ELR (cell line): ENCODE results near the gene TMEM59L.
"Not testable (repeated sequence)": the region's sequence is repeated elsewhere in the genome, so short reads cannot be mapped to it uniquely, and the experiment has no call there.

Experiments used
- DNase-seq: peaks from one replicate; pipeline ENCODE4 v3.0.0-alpha.2; 2015; ENCODE audit warnings: low read depth

The TMEM59L gene

DNA sequence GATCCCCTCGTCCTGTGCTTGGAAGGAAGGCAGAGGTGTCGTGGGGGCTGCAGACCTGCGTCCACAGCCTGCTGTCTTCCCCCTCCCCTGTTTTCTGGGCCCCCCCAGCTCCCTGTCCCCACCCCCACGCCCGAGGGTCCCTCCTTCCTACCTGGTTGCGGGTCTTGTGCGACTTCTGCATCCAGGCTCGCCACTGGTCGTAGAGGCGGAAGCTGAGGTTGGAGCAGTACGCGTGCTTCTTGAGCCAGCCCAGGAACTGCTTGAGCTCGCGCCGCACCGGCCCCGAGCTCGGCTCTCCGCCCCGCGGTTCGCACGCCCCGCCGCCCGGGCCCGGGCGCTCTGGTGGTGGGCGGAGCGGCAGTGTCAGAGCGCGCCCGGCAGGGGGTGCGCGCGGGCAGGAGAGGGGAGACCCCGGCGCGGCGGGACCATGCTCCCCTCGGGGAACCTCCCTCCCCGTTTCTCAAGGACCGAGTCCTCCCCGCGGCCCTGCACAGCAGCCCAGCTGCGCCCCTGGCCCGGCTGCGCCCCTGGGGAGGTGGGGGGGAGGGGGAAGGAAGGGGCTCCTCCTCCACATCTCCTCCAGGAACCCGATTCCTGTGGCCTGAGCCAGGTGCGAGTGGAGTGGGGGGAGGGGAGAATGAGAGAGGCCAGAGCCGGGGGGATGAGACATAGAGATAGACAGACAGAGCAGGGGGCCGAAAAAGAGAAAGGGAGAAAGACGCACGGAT is 18.4 kb upstream of the TMEM59L start:
- DNase-seq, result peak; percentile 82

DNA sequence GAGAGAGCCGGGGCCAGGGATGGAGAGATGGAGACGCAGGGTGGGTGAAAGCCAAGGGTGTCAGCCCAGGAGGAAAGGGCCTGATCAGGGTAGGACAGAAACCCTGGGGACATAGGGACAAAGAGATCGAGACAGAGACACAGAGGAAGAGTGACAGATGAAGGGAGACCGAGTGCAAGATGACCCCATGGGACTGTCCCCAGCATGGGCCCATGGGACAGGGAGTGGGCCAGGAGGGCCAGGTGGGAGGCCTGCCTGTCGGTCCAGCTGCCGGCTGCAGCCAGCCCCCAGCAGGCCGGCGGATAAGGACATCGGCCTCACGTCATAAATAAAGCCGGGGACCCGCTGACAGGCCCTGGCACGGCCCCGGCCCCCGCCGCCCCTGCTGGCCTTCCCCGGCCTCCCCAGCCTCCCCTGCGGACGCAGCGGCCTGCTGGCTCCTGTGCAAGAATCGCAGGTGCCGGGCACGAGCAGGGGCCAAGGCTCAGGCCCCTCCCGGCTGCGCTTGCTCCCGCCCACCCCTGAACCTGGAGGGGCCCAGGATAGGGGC is 17.8 kb upstream of the TMEM59L start:
- DNase-seq, result no peak

DNA sequence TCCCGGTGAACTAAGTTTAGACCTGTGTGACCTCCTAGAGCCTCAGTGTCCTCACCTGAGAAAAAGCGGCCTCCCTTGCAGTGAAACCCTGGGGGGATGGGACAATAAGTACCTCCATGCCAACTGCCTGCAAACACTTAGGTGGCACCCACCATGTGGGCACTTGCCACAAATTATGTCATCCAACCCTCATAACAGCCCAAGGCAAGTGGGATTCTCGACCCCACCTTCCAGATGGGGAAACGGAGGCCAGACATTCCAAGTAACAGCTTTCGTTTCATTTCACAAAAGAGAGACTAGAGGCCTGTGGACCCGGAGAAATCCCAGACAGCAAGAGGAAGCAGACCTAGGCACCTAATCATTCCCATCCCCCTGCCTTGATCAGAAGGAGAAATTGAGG is 17.2 kb upstream of the TMEM59L start:
- DNase-seq, result no peak

DNA sequence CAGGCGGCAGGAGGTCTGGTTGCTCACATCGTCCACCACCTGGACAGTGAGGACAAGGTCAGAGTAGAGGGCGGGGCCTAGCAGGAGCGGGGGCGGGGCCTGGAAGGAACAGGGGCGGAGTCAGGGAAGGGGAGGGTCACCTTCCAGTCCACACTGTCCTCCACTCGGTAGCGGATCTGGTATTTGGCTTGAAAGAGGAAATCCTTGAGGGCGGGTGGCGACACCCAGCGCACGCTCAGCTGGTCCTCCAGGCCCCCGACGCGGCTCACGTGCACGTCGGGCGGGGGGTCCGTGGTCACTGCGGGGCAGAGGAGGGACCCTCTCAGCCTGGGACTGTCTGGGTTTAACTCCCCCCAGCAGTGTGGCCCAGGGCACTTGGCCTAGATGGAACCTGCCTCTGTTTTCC is 15.9 kb upstream of the TMEM59L start:
- DNase-seq, result peak; percentile 42

DNA sequence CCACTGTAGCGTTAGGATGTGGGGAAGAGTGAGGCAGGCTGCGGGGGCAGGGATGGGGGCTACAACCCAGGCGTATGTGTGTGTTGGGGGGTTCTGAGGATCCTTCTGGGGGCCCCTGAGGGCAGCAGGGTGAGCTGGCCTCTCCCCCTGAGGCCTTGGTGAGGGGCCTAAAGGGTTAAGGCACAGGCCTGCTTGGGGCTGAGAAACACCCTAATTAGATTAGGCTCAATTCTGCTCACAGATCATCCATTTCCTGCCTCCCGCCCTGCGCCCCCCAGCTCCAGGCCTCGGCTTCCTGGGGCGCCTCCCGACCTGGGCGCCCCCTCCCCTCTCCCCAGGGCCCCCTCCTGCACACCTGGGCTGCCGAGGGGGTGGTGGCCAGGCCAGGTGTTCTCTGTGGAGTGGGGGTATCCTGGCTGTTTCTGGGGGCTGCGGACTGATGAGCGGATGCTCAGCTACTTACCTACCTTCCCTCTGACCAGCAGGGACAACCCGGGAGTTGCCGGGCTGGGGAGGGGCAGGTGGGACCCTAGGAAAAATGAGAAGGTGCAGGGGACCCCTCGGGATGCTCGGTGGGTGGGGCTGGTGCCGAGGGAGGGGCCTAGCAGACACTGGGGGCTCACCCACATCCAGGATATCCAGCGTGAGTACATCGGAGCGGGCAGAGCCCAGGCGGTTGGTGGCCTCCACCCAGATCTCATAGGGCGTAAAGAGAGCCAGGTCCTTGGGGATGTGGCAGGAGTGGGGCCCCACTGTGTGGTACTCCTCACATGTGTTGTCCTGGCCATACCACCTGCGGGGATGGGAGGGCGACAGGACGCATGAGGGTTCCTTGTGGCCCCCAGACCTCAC is 14.6 kb upstream of the TMEM59L start:
- DNase-seq, result no peak

DNA sequence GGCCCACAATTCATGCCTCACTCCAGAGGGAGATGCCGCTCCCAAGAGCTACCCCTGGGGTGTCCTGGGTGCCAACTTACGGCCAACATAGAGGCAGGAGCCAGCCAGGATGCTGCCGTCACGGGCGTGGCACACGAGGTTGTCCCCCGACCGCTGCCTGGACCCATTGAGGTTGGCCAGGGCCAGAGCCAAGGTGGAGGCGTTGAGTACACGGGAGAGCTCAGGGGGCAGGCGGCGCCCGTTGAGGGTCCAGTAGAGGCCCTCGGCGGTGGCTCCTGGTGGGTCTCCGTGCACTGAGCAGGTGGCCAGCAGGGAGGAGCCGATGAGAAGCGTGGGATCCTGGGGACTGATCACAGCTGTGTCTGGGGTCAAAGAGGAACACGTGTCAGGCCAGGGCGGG is 13.2 kb upstream of the TMEM59L start:
- DNase-seq, result no peak

DNA sequence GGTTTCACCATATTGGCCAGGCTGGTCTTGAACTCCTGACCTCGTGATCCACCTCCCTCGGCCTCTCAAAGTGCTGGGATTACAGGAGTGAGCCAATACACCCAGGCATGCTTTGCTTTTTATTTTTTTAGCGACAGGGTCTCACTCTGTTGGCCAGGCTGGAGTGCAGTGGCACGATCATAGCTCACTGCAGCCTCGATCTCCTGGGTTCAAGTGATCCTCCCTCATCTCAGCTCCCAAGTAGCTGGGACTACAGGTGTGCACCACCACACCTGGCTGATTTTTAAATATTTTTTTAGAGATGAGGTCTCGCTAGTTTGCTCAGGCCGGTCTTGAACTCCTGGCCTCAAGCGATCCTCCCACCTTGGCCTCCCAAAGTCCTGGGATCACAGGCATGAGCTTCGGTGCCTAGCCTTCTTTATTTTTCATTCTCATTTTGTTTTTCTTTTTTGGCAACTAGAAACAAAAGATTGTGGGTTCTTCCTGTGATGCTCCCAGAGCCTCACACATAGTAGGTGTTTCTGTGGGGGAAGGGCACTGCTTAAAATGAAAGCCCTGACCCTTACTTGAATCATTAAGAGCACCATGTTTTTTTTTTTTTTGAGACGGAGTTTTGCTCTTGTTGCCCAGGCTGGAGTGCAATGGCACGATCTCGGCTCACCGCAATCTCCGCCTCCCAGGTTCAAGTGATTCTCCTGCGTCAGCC is 11.8 kb upstream of the TMEM59L start:
- DNase-seq, result not testable (repeated sequence)

DNA sequence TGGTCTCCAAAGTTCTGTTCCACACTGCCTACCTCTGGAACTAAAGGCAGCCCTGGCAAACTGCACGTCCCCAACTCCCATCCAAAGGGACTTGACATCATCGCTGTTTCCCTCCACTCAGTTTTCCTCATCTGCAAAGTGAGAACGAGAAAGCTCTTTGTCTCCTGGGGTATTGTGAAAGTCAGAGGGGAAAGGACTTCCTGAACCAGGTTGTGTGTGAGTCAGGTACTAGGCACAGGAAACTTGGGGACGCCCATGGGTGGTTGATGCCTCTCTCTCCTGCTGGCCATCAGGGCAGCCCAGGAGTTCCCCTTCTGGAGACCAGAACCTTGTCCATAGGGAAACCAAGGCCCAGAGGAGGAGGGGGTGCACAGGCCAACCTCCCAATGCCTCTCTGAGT is 10.8 kb upstream of the TMEM59L start:
- no peak for DNase-seq

DNA sequence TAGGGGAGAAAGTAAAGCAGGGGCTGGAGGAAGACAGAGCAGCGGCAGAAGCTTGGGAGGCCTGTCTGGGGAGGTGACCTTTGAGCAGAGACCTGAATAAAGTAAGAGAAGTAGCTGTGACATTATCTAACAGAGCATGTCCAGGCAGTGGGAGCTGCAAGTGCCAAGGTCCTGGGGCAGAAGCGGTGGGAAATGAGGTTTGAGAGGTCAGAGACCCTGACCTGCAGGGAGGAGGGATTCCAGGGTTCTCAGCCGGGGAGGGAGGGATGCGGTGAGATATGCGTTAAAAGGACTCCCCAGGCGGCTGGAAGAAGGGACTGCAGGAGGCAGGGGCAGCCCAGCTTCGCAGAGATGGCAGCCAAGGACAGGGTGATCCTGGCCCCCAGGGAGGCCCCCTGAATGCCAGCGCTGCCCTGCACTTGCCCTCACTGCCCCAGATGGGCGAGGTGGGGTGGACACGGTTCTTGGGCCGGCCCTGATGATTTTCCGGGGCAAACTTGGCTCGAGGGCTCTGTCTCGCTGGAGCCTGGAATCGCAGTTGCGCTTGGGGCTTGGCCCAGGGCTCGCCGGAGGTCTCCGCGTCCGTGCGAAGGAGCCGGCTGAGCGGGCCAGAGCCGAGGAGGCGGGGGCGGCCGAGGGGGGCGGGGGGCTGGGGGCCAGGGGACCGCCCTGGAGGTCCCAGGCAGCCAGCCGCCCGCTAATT is 9.3 kb upstream of the TMEM59L start:
- DNase-seq, result peak; percentile 38

DNA sequence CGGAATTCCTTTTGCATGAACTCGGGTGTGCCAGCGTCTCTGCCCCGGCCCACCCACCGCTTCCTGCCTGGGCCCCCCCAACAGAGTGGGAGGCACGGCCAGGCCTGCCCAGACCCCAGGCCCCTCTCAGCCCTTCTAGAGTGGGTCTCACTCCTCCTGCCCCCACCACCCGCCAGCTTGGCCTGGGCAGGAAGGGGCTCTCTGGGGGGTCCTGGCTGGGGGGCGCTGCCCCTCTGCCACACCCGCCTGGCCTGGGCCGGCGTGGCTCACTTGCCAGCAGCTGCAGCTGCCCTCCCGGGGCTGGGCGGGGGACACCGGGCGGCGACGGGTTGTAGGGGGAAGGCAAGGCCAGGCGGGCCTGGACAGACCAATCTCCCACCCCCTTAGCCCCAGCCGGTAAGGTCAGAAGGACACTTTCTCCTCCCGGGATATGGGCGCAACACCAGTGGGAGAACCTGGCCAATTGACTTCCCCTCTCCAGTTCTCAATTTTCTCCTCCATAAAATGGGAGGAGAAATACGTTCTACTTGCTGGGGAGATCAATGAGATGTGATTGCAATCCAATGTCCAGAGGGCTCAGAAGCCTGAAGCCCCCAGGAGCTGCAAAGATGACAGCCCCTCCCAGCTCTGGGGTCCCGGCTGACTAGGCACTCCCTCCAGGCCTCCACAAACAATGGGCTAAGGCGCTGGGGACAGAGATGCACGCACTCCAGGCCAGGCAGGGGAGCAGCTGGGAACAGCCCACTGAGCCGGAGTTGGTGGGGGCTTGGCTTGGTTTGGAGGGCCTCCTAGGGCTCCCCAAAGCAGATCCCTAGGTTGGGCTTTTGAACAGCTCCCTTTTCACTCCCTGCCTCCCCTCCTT is 8.5 kb upstream of the TMEM59L start:
- DNase-seq, result no peak

DNA sequence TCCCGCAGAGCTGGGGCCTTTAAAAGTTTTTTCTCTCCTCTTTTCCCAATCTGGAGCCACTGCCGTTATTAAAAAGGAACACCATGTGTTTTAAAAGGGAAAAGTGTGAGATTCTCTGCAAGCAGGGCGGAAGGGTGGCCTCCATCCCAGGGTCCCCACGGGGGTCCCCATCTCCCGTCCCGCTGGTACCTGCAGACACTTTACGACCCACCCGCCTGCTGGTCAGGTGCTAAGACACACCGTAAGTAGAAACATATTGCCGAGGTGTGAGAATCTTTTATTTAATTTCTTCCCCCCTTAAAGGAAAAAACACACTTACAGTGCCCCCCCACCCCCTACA is 7.9 kb upstream of the TMEM59L start:
- no peak for DNase-seq

DNA sequence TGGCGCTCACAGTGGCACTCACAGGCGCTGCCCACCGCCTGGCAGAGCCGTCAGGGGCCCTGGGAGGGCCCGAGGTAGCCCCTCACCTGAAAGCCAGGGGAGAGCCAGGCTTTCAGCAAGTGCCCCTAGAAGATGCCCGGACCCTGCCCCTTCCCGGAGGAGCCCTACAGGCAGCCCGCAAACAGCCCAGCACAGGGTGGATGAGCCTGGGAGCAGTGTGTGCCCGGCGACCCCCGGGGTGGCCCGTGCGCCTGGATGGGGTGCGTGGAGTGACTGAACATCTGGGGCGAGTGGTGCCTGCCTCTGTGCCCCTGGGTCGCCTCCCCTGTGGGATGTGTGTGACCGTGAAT is 7.5 kb upstream of the TMEM59L start:
- no peak for DNase-seq

DNA sequence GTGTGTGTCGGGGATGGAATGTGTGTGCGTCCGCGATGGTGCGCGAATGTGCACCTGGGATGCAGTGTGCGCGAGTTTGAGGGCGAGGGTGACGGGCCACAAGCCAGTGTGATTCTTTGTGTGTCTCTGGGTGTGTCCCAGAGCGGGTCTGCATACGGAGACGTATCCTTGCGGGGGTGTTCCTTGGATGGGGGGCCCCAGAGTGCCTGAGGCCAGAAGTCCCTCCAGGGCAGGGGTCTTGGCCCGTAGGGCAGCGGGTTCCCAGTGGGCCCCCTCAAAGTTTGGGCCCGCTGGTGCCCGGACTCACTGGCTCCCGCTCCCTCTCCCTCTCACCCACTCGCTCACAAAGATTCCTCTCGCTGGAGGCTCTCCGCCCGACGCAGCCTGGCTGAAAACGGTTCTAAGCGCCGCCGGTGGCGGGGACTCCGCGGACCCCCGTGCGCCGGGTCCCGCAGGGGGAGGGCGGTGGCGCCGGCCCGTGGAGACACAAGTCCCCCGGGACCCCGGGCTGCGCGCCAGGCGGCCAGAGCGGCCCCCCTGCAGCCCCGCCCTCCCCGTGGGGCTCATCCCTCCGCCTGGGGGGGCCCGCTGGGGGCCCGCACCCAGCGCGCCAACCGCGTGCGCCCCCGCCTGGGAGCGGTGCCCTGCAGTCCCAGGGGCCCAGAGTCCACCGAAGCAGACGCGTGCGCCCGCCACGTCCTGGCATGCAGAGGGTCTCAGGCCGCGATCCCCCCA is 7.0 kb upstream of the TMEM59L start:
- DNase-seq, result no peak

DNA sequence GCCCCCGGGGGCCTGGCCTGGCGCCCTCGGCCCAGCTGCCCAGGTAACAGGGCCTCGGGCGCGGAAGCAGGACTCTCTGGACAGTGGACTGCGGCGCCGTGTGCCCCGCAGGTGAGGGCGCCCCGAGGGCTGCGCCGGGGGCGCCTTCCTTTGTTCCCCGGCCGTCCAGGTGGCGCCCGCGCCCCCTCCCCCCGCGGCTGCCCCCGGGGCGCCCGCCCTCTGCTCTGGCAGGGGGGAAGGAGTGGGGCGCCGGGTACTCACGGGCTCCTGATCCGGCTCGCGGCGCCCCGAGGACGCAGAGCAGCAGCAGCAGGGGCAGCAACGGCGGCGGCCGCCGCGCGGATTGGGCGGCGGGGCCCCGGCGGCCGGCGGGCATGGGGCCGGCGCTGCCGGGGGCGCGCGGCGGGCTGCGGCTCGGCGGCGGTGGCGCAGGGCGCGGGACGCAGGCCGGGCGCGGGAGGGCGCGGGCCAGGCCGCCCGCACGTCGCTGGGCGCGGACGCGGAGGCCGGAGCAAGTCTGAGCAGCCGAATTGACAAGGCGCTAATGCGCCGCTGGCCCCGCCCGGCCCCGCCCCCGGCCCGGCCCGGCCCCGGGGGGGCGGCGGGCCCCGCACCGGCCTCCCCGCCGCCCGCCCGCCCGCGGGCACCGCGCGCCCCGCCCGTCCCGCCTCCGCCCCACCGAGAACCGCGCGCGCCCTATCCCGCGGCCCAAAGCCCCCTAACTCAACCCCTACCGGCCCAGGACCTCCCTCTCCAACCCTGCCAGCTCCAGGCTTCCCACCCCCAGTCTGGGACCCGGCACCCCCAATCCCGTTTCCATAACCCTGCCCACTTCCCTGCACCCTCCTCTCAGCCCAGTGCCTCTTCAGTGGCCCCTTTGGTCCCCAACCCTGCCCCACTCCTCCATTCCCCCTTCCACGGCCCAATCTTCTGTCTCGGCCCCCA is 6.1 kb upstream of the TMEM59L start, which contains the start of gene CRLF1:
CRLF1 (minus strand) TSS at position 519 of the 945 bp plus-strand sequence; CDS start at position 376, 143 bp downstream.
- no peak for DNase-seq

DNA sequence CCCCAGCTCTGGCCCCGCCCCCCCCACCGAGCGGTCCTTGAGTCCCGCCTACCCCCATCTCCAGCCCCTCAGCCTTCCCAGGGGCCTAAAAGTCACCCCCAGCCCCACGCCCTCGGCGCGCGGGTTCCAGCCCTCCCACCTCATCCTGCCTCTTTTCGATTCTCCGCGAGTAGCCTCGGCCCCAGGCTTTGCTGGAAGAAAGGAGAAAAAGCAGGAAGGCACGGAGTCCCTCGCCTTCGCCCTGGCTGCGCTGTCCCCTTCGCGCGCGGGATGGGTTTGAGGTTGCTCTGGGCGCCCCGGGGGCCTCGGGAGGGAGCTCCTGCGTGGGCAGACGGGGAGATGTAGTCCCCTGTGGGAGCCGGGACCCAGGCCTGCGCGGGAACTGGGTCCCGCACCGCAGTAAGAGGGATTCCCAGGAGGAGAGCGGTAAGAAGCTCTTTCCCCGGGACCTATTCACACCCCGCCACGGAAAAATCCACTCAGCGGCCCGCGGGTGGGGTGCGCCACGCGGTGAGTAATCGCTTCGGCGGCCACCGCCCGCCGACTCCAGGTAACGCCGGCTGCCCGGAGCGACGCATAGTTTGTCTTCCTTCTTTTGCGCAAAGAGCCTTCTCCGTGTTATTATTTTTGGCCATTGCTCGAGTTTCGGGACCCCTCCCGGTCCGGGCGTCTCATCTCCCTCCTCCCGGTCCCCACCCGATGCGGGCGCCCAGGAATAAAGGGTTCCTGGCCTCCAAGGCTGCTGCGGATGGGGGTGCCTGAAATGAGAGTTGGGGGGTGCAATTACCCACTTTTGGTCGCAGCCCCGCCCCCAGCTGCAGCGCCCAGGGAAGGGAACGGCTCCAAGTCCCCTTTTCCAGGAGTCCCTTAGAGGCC is 5.2 kb upstream of the TMEM59L start:
- peak; percentile 22 for DNase-seq

DNA sequence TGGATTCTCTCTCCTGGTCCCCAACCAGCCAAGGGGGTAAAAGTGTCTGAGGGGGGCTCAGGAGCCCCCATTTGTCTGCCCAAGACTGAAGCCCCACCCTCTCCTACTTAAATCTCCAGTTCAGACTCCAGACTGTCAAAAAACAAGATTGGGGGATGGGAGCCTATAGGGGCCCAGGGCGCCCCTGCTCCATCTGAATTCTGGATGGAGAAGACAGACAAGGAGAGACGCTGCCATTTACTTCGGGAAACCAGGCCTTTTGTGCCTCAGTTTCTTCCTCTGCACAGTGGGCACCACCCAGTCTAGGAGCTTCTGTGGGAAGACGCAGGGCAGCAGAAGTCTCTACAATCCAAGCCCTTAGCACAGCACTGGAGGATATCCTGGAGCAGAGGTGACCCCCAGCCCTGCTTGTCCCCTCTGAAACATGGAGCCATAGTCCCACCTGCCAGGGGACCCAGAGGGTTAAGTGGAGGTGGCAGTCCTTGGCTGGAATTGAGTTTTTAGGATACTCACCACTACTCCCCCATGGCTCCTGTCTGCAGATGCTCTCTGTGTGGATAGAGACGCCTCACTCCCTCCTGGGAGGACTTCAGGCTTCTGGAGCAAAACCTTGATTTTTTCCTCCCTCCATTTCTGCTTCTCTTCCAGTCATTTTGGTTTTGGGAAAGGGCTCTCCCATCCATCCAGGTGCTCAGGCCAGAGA is 4.4 kb upstream of the TMEM59L start:
- DNase-seq, result no peak
